Smooth muscle cell of trachea (primary cell): ENCODE results near the gene KCNJ14. TPM values are rescaled to one million over a fixed set of nuclear protein-coding genes. Genes with fewer than 3 reads are reported as not detected.

ENCODE experiments used
- total RNA-seq: library from RNA; depleted of rRNA; stranded (reverse); fragments of >200 nt; gene quantifications from 2 replicates; pipeline ENCODE4 v1.2.1, GENCODE V29; 2014

Gene KCNJ14
- total RNA-seq: 0.29 and 1.2 TPM in 2 replicates

DNA sequence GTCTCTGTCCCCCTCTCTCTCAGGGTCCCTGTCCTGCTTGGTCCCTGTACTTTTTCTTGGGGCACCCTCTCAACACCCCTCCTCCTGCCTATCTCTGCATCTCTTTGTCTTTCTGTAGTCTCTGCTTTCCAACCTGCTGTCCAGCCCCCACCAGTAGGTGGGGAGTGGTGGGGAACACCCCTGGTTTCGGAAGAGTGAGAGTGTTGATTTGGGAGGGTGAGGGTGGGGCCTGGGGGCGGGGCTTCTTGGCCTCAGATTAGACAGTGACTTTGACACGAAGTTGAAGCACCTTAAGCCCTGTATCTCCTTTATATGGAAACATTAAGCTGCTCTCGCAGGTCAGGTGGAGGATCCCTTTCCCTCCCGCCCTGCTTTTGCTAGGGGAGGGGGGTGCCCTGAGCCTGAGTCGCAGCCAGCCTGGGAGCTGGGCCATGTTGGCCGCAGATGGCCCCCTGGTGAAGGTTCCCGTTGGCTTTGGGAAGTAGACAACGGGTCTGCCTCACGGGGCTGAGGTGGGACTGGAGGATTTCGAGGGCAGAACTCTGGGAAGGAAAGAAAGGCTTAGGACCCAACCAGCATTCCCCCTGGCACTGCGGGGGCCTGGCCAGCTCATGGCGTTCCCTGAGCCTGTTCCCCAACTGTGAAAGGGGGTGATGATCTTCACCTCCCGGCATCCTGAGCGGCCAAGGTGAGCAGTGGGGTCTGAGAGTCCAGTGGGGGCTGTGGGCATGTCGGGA lies at the start of gene KCNJ14:
KCNJ14 (plus strand) TSS at position 404 of the 737 bp plus-strand sequence. CDS start 6,151 bp downstream, outside the sequence.

DNA sequence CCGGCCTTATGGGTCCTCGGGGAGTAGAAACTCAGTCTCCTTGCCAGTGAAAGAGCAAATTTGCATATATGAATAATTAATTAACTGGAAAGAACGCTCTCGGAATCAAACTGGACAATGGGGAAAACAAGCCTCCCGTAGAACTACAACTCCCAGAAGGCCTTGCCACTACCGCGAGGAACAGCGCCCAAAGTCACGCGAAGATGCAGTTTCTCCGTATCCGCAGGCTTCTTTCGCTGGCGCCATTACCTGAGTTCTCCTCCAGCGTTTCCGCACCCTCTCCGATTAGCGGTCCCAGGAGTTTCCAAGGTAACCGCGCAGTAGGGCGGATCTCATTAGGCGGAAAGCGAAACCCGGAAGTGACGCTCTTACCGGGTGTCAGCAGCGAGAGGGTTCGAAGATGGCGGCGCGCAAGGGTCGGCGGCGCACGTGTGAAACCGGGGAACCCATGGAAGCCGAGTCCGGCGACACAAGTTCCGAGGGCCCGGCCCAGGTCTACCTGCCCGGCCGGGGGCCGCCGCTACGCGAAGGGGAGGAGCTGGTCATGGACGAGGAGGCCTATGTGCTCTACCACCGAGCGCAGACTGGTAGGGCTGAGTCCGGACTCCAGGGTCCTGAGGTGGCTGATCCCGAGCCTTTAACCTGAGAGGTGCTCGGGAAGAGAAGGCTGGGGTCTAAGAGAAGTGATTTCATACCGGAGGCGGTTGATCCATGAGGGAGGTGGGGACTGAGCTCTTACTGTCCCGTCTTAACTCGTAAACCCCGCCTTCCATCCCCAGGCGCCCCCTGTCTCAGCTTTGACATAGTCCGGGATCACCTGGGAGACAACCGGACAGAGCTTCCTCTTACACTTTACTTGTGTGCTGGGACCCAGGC lies 9.5 kb upstream of the KCNJ14 start, which contains the start of gene GRWD1:
GRWD1 (plus strand) TSS at position 378 of the 876 bp plus-strand sequence; CDS start at position 401, 23 bp downstream.

DNA sequence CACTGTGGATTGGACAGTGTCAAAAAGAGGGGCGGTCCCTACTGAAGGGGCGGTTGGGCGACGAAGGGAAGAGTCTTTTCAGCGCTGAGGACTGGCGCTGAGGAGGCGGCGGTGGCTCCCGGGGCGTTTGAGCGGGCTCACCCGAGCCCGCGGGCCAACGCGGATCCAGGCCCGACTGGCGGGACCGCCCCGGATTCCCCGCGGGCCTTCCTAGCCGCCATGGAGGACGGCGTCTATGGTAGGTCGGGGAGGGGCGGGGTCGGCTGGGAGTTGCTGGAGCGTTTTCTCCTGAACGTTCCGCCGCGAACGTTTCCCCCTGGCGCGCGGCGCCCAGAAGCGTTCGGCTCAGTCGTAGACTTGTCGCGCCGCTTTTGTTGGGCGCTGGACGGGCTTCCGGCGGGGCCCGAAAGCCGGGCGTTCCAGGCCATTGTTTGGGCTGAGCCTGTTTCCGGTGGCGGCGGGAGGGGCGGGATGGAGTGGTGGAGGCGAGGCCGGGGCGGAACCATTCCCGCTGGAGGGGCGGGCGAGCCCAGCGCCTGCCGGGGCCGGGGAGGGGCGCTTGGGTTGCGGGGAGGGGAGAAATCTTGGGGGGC lies 14.0 kb downstream of the KCNJ14 start, which contains the start of gene CYTH2:
CYTH2 (plus strand) TSS at position 81 of the 593 bp plus-strand sequence; CDS start at position 220, 139 bp downstream.

DNA sequence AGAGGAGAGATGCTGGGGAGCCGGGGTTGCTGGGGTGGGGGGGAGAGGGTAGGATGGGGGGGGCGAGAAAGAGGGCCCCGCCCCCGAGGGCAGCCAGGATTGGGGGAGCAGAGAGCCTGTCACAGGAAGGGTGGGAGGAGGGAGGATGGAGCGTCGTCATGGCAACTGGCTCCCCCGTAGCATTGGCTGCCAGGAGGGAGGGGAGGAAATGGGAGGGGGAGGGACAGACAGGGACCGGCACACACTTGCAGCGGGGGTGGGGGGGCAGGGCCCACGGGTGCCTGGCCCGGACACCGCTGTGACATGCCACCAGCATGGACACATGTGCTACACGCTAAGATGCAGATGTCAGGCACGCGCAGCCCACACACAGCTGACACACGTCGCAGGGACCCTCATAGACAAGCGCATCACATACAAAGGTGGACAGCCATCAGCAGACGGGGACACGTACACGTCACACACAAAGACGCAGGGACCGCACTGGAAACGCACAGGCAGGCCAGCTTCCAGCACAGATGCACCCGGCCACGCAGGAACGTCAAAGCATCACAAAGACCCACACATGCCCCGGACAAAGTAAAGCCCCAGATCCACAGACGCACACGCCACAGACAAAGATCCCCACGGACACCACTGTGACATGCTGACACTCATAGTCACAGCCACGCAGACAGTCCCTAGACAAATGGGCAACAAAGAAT lies 56.6 kb downstream of the KCNJ14 start, which contains the start of gene LMTK3:
LMTK3 (minus strand) TSS at position 36 of the 704 bp plus-strand sequence. CDS start 259 bp downstream, outside the sequence.

Other genes with a start within 250 kb of the KCNJ14 start
- gene CARD8, start 199.7 kb upstream of the KCNJ14 start, total RNA-seq: 12.9 and 20.4 TPM in 2 replicates
- 0.17 TPM in 1 of 2 replicates, not detected in the other for gene ZNF114, start 185.5 kb upstream of the KCNJ14 start, total RNA-seq
- gene EMP3, start 130.0 kb upstream of the KCNJ14 start, total RNA-seq: 186 and 254 TPM in 2 replicates
- 4.1 and 7.9 TPM in 2 replicates for gene TMEM143, start 91.6 kb upstream of the KCNJ14 start, total RNA-seq
- gene SYNGR4, start 91.2 kb upstream of the KCNJ14 start, total RNA-seq: not detected in 2 replicates
- 66.0 and 96.4 TPM in 2 replicates for gene KDELR1, start 64.0 kb upstream of the KCNJ14 start, total RNA-seq
- gene GRIN2D, start 61.9 kb upstream of the KCNJ14 start, total RNA-seq: 0.33 and 0.58 TPM in 2 replicates
- gene GRWD1, start 9.6 kb upstream of the KCNJ14 start, total RNA-seq: 28.5 and 30.8 TPM in 2 replicates
- 22.7 and 32.6 TPM in 2 replicates for gene CYTH2, start 13.8 kb downstream of the KCNJ14 start, total RNA-seq
- 0.15 and 0.50 TPM in 2 replicates for gene LMTK3, start 56.3 kb downstream of the KCNJ14 start, total RNA-seq
- gene SULT2B1, start 96.6 kb downstream of the KCNJ14 start, total RNA-seq: not detected in 2 replicates
- gene SPACA4, start 151.2 kb downstream of the KCNJ14 start, total RNA-seq: not detected in 2 replicates
- gene FAM83E, start 159.5 kb downstream of the KCNJ14 start, total RNA-seq: under 0.01 and 0.33 TPM in 2 replicates
- gene RPL18, start 163.6 kb downstream of the KCNJ14 start, total RNA-seq: 1,963 and 2,036 TPM in 2 replicates
- 13.4 and 18.0 TPM in 2 replicates for gene SPHK2, start 163.9 kb downstream of the KCNJ14 start, total RNA-seq
- gene DBP, start 181.8 kb downstream of the KCNJ14 start, total RNA-seq: 11.6 and 14.1 TPM in 2 replicates
- 1.6 and 2.8 TPM in 2 replicates for gene CA11, start 190.6 kb downstream of the KCNJ14 start, total RNA-seq
- under 0.01 and 0.33 TPM in 2 replicates for gene NTN5, start 217.4 kb downstream of the KCNJ14 start, total RNA-seq
- gene FUT2, start 240.4 kb downstream of the KCNJ14 start, total RNA-seq: not detected in 2 replicates